ENCODE results near the gene ADGRG7. TPM values are rescaled to one million over a fixed set of nuclear protein-coding genes. Genes with fewer than 3 reads are reported as not detected.

ADGRG7 gene
- total and polyA plus RNA-seq, 2 donors (not counting 1 experiment from before 2014, with no cell fraction given) = not detected

DNA sequence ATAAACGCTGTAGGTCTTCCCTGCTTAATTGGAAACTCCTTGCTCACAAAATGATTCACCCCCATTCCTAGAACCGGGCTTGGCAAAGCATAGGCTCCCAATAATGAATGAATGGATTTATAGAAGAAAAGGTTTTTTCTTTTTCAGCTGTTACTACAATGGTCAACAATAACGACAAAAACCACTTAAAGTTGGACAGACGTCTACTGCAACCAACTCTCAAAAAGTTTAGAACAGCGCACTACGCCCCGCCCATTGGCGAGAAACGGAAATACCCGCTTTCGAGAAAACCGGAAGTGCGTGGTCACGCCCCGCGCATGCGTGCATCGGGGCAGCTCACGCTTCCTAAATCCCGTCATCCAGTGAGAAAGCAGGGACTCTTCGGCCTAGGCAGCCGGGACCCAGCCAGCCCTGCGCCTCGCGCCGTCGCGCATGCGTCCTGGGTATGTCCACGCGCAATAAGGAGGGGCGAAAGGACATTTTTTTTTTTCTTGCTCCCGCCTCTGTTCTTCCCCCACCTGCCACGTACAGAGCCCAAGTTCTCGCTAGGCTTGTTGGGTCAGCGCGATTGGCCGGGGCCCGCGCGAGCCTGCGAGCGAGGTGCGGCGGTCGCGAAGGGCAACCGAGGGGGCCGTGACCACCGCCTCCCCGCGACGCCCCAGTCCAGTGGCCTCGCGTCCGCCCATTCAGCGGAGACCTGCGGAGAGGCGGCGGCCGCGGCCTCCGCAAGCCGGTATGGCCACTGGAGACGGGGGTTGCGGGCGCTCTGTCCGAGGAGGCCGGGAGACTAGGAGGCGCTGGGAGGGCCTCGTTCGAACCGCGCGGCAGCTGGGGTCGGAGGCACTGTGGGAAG lies 99.8 kb downstream of the ADGRG7 start, which contains the start of gene TFG:
Gene TFG (plus strand): TSS at position 506 of the 853 bp plus-strand sequence. CDS start 4,192 bp downstream, outside the sequence.
- H3K27me3 Mint-ChIP-seq = peaks cover 22% of the 10 kb centered on the region
- peak within 1 kb of the TSS; percentile 79 for H3K4me2 ChIP-seq (replicated peaks; ENCODE audit: low read depth, low read length, poor library complexity, severe bottlenecking)
- ATAC-seq (ENCODE audit: low read depth) (peak; percentile 94), DNase-seq (peak; percentile 99)
- WGBS (ENCODE audit: insufficient coverage) = under 1% methylated on average over 62 of the region's 76 CpGs
- intact Hi-C loops (cut with micrococcal nuclease) = loop anchor here (1.0 to 5.0 kb wide), 8 partner anchors 58 to 1807 kb away; partner anchors contain the start of genes CEP97, CMSS1, DCBLD2 and LNP1
- ChIA-PET POLR2A (interaction anchor here (0.8 kb wide), 1 partner anchor 449 kb away, joined by 4 read pairs; the partner anchor contains the start of gene TBC1D23), CTCF (interaction anchor here (1.4 kb wide), 1 partner anchor 14 kb away, joined by 3 read pairs; no protein-coding TSS in a partner anchor)
- H3K4me1 ChIP-seq (ENCODE audit: control insufficient read depth in 2 of 2, insufficient read depth in 2 of 2, low read length in 2 of 2) = peaks cover 19 to 21% of the 10 kb centered on the region in 2 donors
- peak within 1 kb of the TSS; percentile 73 for H2AFZ ChIP-seq (ENCODE audit: insufficient read depth, low read depth, low read length, poor library complexity, severe bottlenecking)
- H3K9me3 Mint-ChIP-seq (ENCODE audit: insufficient read depth) = no peaks in the 10 kb centered on the region
- H3K9me3 ChIP-seq (ENCODE audit: control extremely low read depth in 1 of 3, control insufficient read depth in 2 of 3, insufficient read depth in 1 of 3, low read length in 2 of 3) = no peaks in the 10 kb centered on the region
- TF ChIP-seq EZH2 (IDR thresholded peaks at IDR 0.05; ENCODE audit: borderline replicate concordance, insufficient read depth, low read depth, low read length, poor library complexity, severe bottlenecking) = no peak
- TF ChIP-seq, protein P1, sequence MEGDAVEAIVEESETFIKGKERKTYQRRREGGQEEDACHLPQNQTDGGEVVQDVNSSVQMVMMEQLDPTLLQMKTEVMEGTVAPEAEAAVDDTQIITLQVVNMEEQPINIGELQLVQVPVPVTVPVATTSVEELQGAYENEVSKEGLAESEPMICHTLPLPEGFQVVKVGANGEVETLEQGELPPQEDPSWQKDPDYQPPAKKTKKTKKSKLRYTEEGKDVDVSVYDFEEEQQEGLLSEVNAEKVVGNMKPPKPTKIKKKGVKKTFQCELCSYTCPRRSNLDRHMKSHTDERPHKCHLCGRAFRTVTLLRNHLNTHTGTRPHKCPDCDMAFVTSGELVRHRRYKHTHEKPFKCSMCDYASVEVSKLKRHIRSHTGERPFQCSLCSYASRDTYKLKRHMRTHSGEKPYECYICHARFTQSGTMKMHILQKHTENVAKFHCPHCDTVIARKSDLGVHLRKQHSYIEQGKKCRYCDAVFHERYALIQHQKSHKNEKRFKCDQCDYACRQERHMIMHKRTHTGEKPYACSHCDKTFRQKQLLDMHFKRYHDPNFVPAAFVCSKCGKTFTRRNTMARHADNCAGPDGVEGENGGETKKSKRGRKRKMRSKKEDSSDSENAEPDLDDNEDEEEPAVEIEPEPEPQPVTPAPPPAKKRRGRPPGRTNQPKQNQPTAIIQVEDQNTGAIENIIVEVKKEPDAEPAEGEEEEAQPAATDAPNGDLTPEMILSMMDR (IDR thresholded peaks at IDR 0.05) = no peak
- peak within 1 kb of the TSS; percentile 47 to 85 (median 78) for H3K4me3 ChIP-seq (ENCODE audit: control extremely low read depth in 1 of 5, extremely low read depth in 1 of 5, insufficient read depth in 1 of 5, low read depth in 2 of 5, low read length in 4 of 5)
- H3K27ac ChIP-seq (ENCODE audit: low read length in 2 of 2) = peak within 1 kb of the TSS; percentile 76 to 90
- H3K9ac ChIP-seq (ENCODE audit: low read length) = peak within 1 kb of the TSS; percentile 86
- peaks cover 36% of the 10 kb centered on the region for H3K4me1 Mint-ChIP-seq
- peaks cover 0 to 21% (median 8%) of the 10 kb centered on the region in 4 experiments for H3K27me3 ChIP-seq (replicated peaks in 1 of 4; ENCODE audit: control extremely low read depth in 1 of 4, control insufficient read depth in 3 of 4, insufficient read depth in 4 of 4, low read length in 3 of 4)
- peak within 1 kb of the TSS; percentile 97 for H3K27ac Mint-ChIP-seq
- H3K4me3 Mint-ChIP-seq = peak within 1 kb of the TSS; percentile 92
- H4K20me1 ChIP-seq (ENCODE audit: control insufficient read depth, insufficient read depth, low read length, poor library complexity, severe bottlenecking) = peaks cover 12% of the 10 kb centered on the region
- H3K79me2 ChIP-seq (ENCODE audit: control insufficient read depth, insufficient read depth, low read length) = peaks cover 59% of the 10 kb centered on the region
- H3K36me3 ChIP-seq (replicated peaks in 1 of 2; ENCODE audit: control extremely low read depth in 1 of 2, control insufficient read depth in 1 of 2, extremely low read depth in 1 of 2, insufficient read depth in 2 of 2, low read length in 1 of 2) = peaks cover 3 to 4% of the 10 kb centered on the region in 2 experiments
